ENCODE data around the gene ITM2C. TPM values are rescaled to one million over a fixed set of nuclear protein-coding genes. Genes with fewer than 3 reads are reported as not detected.

The ITM2C gene
- total RNA-seq, 3 donors from 2014 or later: 1,048 to 2,192 (median 2,113) TPM

DNA sequence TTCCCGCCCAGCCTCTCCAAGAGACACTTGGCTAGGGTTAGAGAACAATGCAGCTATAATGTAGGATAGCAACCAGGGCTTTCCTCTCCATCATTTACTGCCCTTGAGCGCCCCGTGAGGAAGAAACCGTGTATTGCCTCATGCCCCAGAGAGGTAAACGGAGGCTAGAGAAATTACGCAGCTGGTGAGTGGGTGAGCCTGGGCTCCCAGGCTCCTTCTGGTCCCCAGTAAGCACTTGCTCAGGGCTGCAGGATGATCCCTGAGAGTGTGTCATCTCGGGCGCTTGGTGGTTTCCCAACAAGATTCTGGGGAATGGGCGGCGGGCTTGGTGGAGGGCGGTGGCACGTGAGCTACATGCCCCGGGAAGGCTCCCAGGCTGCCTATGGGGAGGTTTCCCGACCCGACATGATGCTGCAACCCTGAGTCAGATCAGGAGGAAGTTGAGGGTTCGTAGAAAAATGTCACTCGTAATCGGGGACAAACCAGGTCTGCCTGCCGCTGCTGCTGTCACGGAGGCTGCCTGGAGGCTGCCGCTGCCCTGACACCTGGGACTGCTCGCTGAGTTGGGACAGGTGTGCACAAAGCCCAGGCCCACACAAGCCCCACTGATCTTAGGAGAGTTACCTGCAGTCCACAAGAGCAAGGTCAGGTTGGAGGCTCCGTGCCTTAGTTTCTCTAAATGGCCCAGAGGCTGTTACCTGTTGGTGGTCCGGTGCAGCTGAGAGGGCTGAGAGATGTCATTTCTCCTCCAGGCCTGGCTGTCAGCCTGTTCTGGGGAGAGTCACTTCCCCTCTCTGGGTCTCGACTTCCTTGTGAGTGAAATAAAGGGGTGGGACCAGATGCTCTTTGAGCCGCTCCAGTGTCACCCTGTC is 60.0 kb downstream of the ITM2C start, which contains the start of gene GPR55:
Gene GPR55, minus strand, starts transcription at position 773 of the 872 bp plus-strand sequence. CDS start 14,280 bp downstream, outside the sequence.
- TF ChIP-seq, protein P1, sequence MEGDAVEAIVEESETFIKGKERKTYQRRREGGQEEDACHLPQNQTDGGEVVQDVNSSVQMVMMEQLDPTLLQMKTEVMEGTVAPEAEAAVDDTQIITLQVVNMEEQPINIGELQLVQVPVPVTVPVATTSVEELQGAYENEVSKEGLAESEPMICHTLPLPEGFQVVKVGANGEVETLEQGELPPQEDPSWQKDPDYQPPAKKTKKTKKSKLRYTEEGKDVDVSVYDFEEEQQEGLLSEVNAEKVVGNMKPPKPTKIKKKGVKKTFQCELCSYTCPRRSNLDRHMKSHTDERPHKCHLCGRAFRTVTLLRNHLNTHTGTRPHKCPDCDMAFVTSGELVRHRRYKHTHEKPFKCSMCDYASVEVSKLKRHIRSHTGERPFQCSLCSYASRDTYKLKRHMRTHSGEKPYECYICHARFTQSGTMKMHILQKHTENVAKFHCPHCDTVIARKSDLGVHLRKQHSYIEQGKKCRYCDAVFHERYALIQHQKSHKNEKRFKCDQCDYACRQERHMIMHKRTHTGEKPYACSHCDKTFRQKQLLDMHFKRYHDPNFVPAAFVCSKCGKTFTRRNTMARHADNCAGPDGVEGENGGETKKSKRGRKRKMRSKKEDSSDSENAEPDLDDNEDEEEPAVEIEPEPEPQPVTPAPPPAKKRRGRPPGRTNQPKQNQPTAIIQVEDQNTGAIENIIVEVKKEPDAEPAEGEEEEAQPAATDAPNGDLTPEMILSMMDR (IDR thresholded peaks at IDR 0.05): no peak
- Histone ChIP-seq H3K4me3 (no peak within 1 kb of the TSS), H3K36me3 (ENCODE audit: low read depth) (no peaks in the 10 kb centered on the region), H3K4me1 (ENCODE audit: low read depth) (no peaks in the 10 kb centered on the region), H3K9me3 (no peaks in the 10 kb centered on the region)
- ATAC-seq (peak; percentile 66), DNase-seq (peak in 2 of 3 donors; percentile 56 to 60)
- intact Hi-C loops (cut with DNase I, micrococcal nuclease): loop anchor here in 1 of 2 donors (10.0 kb wide), 1 partner anchor 60 kb away; no protein-coding TSS in a partner anchor

DNA sequence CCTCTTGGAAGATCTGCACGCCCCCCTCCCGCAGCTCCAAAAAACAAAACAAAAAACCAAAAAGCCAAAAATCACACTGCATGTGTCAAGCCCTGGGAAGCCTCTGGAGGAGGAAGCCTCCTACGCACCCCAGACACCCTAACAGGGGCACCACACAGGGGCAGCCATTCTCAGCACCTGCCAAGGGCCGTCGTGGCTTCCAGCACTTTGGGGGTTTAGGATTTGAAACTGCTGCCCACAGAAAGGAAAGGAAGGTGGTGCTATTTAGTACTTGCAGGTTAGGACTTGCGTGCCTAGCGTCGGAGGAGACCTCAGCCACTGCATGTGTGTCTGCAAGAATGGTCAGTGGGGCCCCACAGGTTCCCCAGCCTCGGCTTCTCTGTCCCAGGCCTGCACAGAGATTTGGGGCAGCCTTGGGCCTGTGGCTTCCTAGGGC is 60.7 kb downstream of the ITM2C start:
- Histone ChIP-seq H3K4me1 (ENCODE audit: low read depth) (no peaks in the 10 kb centered on the region), H3K9me3 (no peaks in the 10 kb centered on the region), H3K4me3 (no peak overlapping the region), H3K36me3 (ENCODE audit: low read depth) (no peaks in the 10 kb centered on the region)
- TF ChIP-seq, protein P1 (IDR thresholded peaks at IDR 0.05): no peak
- DNase-seq (peak in 1 of 3 donors; percentile 18), ATAC-seq (no peak)
- intact Hi-C loops (cut with DNase I, micrococcal nuclease): loop anchor here in 1 of 2 donors (10.0 kb wide), 1 partner anchor 59 kb away; no protein-coding TSS in a partner anchor

GRCh38 chr2:230925879-230926765 is 61.4 kb downstream of the ITM2C start:
- TF ChIP-seq, protein P1 (IDR thresholded peaks at IDR 0.05): no peak
- no peak for ATAC-seq
- no peak overlapping the region for H3K4me3 ChIP-seq
- no peaks in the 10 kb centered on the region for H3K4me1 ChIP-seq (ENCODE audit: low read depth)
- no peaks in the 10 kb centered on the region for H3K9me3 ChIP-seq
- intact Hi-C loops (cut with DNase I, micrococcal nuclease): loop anchor here in 1 of 2 donors (10.0 kb wide), 1 partner anchor 59 kb away; no protein-coding TSS in a partner anchor
- peak in 1 of 3 donors; percentile 19 for DNase-seq
- no peaks in the 10 kb centered on the region for H3K36me3 ChIP-seq (ENCODE audit: low read depth)

GRCh38 chr2:230927711-230928341 is 63.1 kb downstream of the ITM2C start:
- peak in 1 of 3 donors; percentile 18 for DNase-seq
- intact Hi-C loops (cut with DNase I, micrococcal nuclease): loop anchor here in 1 of 2 donors (10.0 kb wide), 1 partner anchor 57 kb away; no protein-coding TSS in a partner anchor
- no peak for ATAC-seq
- Histone ChIP-seq H3K4me3 (no peak overlapping the region), H3K36me3 (ENCODE audit: low read depth) (no peaks in the 10 kb centered on the region), H3K9me3 (no peaks in the 10 kb centered on the region), H3K4me1 (ENCODE audit: low read depth) (no peaks in the 10 kb centered on the region)
- TF ChIP-seq, protein P1 (IDR thresholded peaks at IDR 0.05): no peak

Other genes starting within 250 kb of the ITM2C start
- 100 to 1,000 TPM; 112 to 155 (median 115) TPM for gene CAB39, start 152.1 kb upstream of the ITM2C start, total RNA-seq
- 1 to 10 TPM in 2 of 3 donors, under 1 TPM in 1; 0.99 to 1.1 (median 1.1) TPM for gene GPR55, start 60.3 kb downstream of the ITM2C start, total RNA-seq
- not detected for gene SPATA3, start 131.2 kb downstream of the ITM2C start, total RNA-seq
- gene C2orf72, start 172.6 kb downstream of the ITM2C start, total RNA-seq: 10 to 100 TPM; 13.7 to 67.6 (median 32.6) TPM
- 10 to 100 TPM; 68.1 to 90.4 (median 76.6) TPM for gene PSMD1, start 191.9 kb downstream of the ITM2C start, total RNA-seq

All from mucosa of descending colon (tissue), 3 donors.